ENCODE results near the gene TPD52L1.
"Not testable (repeated sequence)": the region's sequence is repeated elsewhere in the genome, so short reads cannot be mapped to it uniquely, and the experiment has no call there.

Gene TPD52L1

GRCh38 chr6:125153391-125154117 lies at the start of gene TPD52L1:
Gene TPD52L1, plus strand, starts transcription at chr6:125153773. Its CDS starts 179 bp downstream, at chr6:125153952.
- peak; percentile 80 for DNase-seq

GRCh38 chr6:125104425-125104824 lies 49.1 kb upstream of the TPD52L1 start:
- DNase-seq = no peak

- no peak for DNase-seq
These were observed 46.5 kb upstream of the TPD52L1 start for GRCh38 chr6:125107048-125107447.

GRCh38 chr6:125107896-125108295 lies 45.7 kb upstream of the TPD52L1 start:
- no peak for DNase-seq

GRCh38 chr6:125110056-125110455 lies 43.5 kb upstream of the TPD52L1 start:
- no peak for DNase-seq

DNA sequence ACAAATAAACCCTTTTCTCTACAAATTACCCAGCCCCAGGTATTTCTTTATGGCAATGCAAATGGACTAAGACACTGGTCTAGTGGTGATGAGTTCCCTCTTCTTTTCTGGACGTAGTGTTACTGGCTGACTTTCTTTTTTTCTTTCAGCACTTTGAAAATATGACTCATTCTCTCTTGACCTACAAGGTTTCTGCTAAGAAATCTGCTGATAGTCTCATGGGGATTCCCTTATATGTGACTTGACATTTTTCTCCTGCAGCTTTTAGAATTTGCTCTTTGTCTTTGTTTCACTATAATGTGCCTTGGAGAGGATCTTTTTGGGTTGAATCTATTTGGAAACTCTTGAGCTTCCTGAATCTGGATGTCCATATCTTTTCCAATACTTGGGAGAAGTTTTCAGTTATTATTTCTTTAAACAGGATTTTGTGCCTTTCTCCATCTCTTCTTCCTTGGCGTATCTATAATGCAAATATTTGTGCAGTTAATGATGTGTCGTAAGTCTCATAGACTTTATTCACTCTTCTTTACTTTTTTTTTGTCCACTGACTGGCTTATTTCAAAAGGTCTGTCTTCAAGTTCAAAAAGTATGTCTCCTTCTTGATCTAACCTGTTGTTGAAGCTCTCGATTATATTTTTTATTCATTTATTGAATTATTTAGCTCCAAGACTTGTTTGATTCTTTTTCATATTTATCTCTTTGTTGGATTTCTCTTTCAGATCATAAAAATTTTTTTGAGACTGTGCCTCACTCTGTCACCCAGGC lies 42.2 kb upstream of the TPD52L1 start:
- no peak for DNase-seq

- DNase-seq = no peak
These were observed 40.6 kb upstream of the TPD52L1 start for GRCh38 chr6:125112934-125113333.

GRCh38 chr6:125114248-125114858 lies 39.2 kb upstream of the TPD52L1 start:
- DNase-seq = peak; percentile 31

- DNase-seq = no peak
These were observed 37.4 kb upstream of the TPD52L1 start for GRCh38 chr6:125116170-125116569.

- no peak for DNase-seq
These were observed 36.9 kb upstream of the TPD52L1 start for GRCh38 chr6:125116710-125117109.

GRCh38 chr6:125117818-125118217 lies 35.8 kb upstream of the TPD52L1 start:
- no peak for DNase-seq

DNA sequence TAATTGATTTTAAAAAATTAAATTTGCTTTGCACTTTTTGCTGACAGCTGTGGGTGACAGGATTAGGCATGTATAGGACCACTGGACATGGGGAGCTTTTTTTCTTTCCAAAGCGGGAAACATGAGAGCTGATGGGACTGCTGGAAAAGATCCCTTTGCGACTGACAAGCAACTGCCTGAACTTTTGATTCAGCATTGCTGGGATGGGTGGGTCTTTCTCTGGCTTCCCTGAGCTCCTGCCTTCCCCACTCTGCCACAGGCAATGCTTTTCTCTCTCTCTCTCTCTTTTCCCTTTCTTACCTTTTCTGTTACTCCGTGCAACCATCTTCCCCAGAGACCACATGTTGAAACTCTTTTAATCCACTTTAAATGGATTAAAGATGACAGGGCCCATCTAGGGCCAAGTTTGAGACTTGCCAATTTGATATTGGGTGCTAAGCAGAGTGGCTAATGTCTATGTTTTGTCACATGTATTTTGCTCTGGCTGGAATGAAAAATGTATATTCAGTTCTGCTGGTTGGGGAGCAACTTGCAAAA lies 33.5 kb upstream of the TPD52L1 start:
- no peak for DNase-seq

DNA sequence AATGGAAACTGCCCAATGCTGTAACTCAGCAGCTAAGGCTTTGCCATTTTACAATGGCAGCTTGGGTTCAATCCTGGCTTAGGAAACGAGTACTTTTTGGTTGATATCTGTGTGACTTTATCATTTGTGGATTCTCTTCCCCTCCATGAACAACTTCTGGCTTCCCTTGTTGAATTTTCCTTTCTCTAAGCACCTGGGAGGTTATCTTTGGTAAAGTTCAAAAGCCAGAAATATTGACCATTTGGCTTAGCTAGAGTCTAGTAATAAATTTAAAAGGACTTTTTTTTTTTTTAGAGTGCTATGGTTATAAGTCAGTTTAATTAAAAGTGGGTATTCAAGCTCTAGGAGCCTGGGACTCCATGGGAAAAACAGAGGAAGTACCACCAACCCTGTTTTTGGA lies 31.7 kb upstream of the TPD52L1 start:
- DNase-seq = no peak

GRCh38 chr6:125123051-125123450 lies 30.5 kb upstream of the TPD52L1 start:
- DNase-seq = no peak

DNA sequence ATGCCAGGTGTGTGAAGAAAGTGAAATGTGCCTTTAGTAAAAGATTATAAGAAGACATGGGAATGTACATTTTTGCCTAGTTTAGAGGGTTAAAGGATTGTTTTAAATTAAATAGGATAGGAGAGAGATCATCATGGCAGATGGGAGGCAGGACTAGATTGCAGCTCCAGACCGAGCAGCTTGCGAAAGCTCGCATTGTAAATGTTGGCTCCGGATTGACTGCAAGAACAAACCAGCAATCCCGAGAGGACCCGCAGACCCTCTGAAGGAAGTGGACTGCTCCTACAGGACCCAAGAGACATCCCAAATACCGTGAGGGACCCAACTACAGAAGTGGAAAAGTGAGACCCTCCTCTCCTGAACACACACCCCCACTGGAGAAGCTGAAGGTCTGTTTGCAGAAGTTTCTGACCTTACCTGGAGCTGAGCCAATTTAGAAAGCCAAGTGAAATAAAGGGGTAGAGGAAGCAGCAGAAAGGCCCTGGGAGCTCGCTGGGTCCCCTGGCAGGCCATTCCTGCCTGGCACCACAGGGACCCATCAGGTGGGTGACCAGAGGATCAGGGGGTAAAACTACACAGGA lies 30.0 kb upstream of the TPD52L1 start:
- no peak for DNase-seq

- no peak for DNase-seq
These were observed 29.4 kb upstream of the TPD52L1 start for GRCh38 chr6:125124049-125124669.

GRCh38 chr6:125125856-125126255 lies 27.7 kb upstream of the TPD52L1 start:
- not testable (repeated sequence) for DNase-seq

DNA sequence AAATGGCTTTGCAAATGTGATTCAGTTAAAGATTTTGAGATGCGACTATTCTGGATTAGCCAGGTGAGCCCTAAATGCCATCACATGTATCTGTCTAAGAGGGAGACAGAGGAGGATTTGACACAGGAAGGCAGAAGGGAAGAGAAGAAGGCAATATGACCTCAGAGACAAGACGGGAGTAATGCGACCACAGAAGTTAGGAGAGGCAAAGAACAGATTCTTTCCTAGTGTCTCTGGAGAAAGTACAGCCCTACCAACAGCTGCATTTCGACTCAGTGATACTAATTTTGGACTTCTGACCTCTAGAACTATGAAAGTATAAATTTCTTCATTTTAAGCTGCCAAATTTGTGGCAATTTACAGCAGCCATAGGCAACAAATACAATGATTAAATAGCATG lies 24.2 kb upstream of the TPD52L1 start:
- DNase-seq = no peak

- no peak for DNase-seq
These were observed 21.5 kb upstream of the TPD52L1 start for GRCh38 chr6:125132058-125132457.

- DNase-seq = no peak
These were observed 17.2 kb upstream of the TPD52L1 start for GRCh38 chr6:125136378-125136777.

DNA sequence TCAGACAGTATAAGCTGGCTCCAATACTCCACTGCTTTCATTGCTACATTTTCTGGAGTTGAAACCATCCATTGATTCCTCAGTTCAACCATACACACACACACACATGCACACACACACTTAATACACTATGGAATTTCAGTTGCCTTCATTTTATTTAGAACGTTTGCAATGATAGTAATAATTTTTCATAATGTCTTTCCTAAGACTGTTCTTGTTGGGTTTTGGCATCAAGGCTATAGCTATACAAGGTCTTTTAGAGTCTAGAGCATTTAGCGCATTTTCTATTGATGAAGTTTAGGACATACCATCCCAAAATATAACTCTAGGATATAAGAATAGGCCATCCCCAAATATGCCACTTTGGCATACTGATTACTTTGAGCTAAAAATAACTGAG lies 15.5 kb upstream of the TPD52L1 start:
- DNase-seq = no peak

DNA sequence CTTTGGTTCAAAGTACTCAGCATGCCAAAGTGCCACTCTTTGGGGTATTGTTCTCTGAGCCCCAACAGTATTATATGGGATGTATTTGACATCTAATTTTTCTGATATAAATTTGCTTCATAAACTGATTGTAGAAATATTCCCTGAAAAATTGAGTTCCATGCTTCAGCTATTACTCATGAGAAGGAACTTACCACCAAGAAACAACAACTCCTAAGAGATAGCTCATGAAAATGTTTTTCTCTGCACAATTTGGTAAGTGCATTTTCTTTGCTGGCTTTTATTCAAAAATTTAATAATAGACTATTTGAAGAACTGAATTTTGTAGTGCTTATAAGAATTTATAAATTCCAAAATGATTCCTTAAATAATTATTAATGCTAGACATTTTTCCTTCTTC lies 12.8 kb upstream of the TPD52L1 start:
- DNase-seq = no peak

GRCh38 chr6:125142618-125143017 lies 11.0 kb upstream of the TPD52L1 start:
- DNase-seq = no peak

Data from DMS79 treated with DMSO at 0.1 percent for 48 hours (cell line).